HPDE6-E6E7 (cell line): ENCODE measurements around the gene ZFYVE26.

Source experiments
- DNase-seq: peaks from one replicate; pipeline ENCODE4 v3.0.0; 2011; ENCODE audit warnings: missing footprints; ENCODE audit errors: extremely low spot score

ZFYVE26 gene

DNA sequence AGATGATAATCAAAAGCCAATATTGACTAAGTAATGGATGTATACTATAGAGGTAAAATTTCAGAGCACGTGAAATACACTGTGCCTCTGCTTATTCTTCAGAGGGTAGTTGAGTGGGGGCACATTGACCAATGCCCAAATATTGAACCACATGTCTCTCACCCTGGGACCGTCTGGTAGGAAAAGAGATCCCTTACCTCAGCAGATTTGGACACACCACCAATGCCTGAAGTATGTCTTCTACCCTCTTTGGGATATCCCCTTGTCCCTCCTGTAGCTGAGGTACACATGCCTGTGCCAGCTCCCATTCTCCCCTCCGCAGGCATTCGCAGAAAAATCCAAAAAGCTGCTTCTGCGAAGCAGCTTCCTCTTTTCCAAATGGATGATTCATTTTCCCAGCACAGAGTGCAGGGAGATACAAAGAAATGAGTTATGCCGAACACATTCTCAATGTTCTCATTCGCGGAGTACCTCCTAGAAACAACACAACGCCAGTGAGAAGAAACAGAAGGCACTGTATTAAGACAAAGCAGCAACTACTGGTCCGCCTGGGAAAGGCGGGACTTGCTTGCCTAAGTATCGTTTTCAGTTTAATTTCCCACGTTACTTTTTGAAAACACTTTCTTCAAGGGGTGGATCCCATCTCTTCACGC is 691 bp downstream of the ZFYVE26 start:
- no peak for DNase-seq

DNA sequence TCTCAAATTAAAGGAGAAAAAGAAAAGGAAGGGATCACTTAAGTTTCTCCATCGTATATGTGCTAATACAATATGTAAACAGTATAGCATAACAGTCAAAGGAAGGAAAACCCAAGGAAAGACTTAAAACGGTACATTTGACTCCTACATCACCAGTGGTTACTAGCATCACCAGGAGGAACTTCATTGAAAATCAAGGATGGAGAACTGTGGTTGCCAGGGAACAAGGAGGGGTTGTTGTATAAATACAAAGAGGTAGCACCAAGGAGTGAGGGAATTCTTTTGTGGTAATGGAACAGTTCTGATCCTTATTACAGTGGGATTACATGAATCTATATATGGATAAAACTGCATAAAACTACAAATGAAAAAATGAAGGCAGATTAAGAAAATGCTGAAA is 1.6 kb downstream of the ZFYVE26 start:
- DNase-seq: no peak

DNA sequence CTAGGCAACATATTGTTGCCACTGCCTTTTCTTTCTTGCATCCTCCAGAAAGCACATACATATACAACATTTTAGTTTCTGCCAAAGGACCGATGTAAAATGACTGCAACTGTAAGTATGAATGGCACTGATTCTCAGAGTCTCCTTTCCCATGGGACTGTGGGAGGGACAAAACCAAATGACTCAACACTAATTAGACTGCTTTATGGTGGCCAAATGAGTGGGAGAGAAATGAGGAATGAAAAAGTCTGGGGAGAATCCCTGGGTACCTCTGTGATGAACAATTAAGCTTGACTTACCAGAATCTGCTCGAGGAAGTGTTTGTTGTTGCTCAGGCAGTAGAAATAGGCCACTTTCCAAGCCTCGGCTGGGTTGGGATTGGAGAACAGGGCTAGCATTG is 10.1 kb downstream of the ZFYVE26 start:
- DNase-seq: no peak

DNA sequence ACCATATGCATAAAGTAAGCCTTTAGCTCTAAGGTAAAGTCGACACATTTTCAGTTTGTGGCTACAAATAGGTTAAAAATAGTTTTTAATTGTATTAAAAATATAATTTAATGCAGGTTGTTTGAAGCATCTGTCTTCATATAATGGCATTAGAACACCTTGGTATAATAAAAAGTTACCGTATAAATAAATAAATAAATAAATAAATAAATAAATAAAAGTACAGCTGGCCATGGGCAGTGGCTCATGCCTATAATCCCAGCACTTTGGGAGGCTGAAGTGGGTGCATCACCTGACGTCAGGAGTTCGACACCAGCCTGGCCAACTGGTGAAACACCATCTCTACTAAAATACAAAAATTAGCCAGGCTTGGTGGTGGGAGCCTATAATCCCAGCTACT is 15.6 kb downstream of the ZFYVE26 start:
- DNase-seq: no peak

DNA sequence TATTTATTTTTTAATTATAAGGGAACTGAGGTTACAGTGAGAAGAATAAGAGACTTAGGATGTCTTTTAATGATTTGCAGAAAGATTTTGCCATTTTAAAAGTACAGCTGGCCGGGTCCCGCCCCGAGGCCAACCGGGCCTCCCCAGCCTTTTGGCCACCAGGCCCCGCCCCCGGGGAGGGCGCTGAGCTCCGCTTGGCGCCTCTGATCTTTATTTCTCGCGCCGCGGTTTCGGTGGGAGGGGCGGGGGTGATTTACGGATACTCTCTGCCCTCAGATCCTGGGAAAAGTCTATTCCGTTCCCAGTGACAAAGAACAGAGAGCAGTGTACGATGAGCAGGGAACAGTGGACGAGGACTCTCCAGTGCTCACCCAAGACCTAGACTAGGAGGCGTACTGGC is 17.7 kb downstream of the ZFYVE26 start:
- no peak for DNase-seq

DNA sequence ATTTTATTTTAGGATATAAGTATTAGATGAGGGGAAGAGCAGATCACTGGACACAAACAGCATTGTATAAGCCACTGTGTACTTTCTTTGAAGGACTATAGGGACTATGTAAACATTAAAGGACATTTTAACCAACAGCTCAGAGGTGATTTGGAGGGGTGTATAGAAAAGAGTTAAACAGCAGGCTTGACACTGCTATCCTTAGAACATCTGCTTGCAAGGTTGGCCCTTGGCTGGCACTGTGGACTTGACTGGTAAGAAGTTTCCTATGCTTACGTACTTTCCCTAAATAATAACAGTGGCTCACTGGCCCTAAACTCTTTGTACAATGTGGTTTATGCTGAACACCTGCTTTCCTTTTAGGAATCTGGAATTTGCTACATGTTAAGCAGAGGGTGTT is 28.7 kb downstream of the ZFYVE26 start:
- DNase-seq: no peak

DNA sequence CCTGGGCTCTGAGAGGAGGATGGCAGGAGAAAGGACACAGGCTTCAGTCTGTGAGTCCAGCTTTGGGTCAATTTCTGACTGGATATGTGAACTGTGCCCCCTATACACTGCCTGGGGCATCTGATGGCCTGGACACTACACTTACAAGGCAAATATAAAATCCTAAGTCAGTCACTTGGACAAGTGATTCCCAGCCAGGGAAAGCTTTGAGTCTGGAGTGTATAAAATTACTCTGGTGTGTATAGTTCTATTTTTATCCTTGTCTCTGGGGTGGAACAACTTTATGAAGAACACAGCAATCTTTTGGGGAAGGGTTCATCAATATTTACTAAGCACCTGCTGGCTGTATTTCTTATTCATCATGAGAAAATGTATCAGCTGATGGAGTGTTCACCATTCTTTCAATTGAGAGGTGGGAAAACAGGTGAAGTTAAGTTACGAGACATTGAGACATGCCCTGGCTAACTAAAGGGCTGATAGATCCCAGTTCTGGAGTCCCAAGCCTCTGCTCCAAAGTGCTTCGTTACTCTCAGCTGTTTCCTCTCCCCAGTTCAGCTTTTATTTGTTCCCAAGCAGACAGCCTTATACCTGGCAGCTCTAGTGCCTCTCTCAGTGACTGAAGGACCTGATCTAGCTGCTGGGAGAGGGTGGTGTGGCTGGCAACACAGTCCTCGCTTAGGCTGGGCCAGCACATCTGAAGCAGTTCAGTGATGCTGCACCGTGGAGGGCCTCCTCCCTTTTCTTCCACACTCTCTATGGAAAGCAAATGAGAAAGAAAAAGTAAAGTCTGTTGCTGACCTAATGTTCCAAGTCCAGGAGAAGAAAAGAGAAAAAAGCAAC is 30.9 kb downstream of the ZFYVE26 start:
- DNase-seq: no peak

DNA sequence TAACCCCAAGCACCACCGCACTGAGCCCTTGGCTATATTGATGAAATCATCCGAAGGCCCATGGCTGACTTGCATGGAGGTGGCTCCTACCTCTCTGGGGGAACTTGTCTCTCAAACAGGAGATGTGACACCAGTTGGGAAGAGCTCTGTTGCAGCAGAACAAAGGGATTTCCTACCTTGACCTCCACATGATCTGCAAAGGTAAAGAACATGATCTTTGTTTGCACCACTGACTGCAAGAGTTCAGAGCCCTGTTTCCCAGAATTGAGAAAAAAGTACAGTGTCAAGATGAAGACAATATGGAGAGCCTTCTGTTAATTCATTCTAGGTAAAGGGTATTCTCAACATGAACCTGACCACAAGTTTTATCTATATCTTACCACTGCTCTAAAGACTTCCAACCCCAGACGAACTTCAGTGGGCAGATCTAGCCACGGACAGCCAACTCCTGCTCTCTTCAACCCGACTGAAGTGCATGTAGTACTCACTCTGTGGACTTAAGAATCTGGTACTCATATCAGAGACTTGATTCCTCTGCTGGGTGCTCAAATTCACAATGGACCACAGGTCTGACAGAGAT is 32.1 kb downstream of the ZFYVE26 start:
- no peak for DNase-seq

DNA sequence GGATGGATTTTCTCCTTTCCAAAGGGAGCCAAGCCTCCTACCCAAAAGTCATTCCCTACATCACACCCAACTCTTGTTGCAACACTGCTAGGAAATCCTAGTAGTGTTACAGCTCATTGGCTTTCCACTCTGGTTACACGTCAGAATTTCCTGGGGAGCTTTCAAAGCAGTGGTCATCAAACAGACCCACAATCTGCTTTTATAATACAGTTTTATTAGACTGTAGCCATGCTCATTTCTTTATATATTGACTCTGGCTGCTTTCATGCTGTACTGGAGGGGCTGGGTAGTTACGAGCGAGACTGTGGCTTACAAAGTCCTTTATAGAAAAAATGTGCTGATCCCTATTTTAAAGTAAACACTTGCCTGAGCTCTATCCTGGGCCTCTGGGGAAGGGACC is 34.3 kb downstream of the ZFYVE26 start:
- no peak for DNase-seq

DNA sequence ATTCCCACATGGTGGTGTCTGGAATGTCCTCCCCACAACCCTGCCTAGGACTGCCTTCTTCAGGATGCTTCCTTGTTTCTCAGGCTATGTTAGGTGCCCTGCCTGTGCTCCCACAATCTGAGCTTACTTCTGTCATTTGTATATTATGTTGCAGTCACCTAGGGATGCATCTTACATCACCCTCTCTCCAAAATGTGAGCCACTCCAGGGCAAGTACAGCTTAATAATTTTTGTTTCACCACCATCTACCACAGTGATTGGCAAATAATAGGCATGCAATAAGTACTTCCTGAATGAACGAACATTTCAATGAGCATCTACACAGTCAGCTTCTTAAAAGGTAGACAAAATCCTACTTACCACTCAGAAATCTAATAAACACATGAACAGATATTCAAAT is 37.6 kb downstream of the ZFYVE26 start:
- no peak for DNase-seq

DNA sequence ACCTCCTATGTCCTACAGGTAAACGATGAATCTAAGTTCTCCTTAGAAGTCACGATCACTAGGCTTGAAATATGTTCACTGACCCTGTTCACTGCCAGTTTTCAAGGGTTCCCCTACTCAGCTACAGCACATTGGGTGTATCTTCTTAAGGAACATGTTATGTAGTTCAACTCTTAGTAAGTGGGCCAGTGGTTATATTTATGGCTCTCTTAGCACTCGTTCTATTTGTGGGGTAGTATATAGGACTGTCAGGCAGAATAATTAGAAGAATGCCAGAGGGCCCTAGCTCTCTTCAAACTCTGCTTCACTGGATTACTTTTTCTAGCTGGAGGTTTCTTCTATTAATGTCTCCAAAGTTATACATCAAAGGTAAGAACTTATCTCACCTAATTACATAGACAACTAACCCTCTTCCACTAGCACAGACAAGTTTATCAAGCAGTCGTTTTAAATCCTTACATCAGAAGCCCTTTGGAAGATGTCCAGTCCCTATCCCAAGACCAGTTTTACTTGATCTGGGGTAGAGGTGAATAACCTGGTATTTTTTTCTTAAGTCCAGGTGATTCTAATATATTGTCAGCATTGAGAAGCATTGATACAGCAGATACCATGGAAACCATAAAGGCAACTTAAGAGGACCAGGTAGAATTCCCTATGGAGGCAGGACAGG is 39.6 kb downstream of the ZFYVE26 start:
- no peak for DNase-seq

DNA sequence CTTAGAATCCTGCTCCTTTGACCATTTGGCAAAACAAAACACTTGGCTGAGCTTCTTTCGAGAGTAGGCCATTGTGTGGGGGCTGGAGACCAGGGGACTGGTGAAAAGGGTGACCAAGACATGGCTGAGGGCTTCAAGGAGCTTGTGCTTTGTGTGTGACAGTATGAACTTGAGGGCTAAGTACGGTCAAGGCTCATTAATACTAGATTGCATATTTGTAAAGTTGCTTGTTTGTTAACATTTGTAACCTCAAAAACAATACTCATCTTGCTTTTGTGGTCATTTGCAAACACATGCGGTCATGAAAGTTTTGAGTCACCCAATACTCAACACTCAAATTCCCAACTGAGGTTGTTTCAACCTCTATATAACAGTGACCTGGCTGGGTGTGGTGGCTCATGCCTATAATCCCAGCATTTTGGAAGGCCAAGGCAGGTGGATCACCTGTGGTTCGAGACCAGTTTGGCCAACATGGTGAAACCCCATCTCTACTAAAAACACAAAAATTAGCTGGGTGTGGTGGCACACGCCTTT is 42.5 kb downstream of the ZFYVE26 start:
- no peak for DNase-seq

DNA sequence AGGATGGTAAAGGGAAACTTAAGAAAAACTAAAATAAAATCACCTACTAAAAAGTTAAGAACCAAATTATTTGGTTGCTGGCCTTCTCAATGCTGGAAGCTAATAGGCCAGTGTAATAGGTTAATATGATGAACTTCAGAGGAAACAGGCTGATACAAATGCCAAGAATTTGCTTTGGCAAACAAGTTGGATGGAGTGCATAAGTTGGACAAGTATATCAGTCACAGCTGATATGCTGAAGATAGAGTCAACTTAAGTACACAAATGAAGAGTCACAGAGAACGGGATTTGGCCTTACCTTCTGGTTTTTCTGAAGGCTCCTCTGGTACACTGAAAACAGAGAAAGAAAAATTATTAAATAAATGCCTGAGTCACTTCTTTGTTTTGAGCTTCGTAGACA is 48.2 kb downstream of the ZFYVE26 start:
- DNase-seq: no peak

DNA sequence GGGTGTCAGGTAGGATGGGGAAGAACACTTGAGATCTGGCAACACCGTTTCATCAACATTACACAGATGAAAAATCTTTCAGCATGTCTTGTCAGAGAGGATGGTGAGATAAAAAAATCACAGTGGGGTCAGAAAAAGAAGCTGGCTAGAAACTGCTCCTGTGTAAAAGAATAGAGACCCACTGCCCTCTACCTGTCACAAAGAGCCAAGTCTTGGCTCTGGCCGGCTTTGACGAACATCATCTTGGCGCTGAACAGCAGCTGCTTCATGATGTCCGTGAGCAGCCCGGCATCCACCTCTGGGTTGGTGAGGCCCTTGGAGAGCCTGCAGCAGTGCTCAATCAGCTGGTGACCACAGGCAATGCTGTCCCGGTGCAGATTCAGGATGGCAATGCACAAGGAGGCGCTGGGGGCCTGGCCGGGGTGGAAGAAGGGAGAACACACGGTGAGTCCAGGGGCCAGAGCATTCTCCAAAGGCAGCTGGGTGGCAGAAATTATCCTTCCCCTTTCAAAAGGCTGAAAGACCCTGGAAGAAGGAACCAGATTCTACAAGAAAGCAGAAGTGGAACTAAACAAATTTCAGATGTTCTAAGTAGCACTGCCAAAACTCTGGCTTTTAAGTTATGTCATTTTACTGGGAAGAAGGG is 50.2 kb downstream of the ZFYVE26 start:
- DNase-seq: no peak

DNA sequence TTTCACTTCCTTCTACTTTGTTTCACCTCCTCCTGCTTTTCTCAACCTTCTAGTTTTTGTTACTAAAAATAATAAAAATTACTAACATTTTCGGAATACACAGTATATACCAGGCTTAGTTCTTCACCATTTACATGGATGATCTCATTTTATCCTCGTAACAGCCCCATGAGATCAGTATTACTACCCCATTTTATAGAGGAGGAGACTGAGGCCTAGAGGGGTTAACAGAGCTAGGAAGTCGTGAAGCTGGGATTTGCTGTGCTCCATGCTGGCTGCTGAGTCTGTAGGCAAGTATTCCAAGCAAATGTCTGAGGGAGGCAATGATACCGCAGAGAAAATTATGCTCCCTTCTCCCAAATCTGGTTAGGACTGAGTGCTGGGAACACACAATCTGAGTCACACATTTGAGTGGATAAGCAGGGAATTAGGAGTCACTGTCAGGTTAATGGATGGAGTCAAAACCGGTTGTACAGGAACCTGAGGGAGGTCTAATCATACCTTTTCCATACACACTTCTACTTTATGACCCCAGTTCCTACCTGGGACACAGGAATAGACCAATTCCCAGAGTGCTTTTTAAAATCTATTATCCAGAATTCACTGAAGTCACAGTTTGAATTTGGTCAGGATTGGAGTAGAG is 51.1 kb downstream of the ZFYVE26 start:
- DNase-seq: peak; percentile 39

DNA sequence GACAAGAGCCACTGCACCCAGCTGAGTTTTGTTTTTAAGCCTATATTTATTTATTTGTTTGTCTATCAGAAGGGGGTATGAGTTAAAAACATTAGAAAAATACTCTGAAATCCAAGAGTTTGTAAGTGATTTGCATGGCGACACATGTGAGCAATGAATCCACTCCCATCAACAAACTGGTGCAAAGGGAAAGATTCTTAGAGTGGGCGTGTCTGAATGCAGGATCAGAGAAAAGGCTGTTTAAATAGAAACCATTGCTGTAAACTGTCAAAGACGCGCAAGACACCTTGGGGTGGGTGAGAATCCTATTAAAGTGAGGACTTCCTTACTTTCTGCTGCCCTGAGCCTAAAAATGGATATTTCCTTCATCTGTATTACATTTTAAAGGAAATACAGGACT is 51.9 kb downstream of the ZFYVE26 start:
- DNase-seq: no peak

DNA sequence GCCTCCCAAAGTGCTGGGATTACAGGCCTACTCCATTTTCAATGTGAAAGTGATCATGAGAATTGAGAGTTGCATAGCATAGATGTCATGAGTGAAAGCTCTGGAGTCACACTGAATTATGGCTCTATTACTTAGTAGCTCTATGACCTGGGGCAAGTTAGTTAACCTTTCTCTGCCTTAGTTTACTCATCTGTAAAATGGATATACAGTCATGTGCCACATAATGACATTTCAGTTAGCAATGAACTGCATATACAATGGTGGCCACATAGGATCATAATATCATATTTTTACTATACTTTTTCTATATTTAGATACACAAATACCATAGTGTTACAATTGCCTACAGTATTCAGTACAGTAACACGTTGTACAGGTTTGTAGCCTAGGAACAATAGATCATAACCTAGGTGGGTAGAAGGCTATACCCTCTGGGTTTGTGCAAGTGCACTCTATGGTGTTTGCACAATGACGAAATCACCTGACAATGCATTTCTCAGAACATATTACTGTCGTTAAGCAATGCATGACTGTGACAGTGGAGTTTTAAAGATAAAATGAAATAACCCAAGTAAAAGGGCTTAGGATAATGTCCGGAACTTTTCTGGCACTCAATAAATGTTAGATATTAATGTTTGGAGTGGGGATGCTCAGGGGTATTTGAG is 53.1 kb downstream of the ZFYVE26 start:
- no peak for DNase-seq

DNA sequence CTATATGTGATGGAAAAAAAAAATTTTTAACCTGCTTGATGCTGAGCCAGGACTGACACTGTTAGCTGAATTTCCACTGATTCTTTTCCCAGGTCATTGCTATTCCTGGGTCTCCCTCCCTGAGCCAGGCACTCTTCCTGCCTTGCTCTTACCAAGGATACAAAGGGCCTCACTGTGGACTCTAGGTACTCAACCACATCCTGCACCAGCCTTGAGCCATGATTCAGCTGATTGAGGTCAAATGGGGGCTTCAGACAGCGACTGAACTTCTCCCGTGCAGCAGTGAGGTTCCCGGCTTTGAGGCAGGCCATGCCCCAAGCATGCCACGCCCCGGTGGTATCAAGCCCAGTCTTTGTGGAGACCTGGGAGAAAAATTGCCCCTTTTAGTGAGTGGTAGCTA is 54.3 kb downstream of the ZFYVE26 start:
- no peak for DNase-seq

DNA sequence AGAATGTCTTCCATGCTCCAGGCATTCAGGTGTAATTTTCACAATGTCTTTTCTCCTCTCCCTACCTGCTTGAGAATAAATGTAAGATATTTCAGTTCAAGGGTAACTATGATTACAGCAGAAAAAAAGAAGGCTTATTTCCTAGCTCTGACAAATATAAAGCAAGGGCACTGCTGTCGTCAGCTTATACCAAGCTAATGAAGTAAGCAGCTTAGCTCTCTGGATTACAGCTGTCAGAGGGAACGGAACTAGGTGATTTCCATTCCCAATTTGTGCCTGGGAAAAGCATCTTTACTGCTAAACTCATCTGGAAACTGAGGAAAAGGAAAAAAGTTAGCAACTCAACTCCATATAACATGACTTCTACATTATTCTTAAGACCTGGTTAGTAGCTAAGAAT is 56.5 kb downstream of the ZFYVE26 start:
- no peak for DNase-seq

DNA sequence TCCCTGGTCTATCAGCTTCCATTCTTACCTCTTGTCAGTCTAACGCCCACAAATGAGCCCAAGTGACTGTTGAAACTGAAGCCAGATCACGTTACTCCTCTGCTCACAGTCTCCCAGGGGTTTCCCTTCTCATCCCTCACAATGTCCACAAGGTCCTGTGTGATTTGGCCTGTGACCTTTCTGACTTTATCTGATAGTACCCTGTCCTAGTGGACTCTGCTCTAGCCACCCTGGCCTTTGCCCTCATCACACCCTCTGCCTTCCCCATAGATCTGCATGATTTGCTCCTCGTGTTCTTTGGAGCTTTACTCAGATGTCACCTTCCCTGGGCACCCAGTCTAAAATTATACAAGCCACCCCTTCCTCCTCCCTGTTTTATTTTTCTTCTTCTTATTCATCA is 59.2 kb downstream of the ZFYVE26 start:
- DNase-seq: no peak

DNA sequence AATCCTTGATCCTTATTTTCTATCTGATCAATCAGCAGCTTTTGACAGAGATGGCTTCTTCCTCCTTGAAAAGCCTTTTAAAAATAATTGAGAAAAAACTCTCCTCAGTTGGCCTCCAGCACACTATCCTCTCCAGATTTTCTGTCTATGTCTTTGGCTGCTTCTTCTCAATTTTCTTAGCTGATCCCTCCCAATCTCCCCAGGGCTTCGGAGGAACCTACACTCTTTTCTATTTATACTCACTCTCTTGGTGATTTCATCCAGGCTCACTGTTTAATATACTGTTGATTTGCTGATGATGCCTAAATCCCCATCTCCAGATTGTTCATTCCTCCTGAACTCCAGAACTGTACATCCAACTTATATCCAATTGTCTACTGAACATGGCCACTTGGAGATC is 59.9 kb downstream of the ZFYVE26 start:
- DNase-seq: no peak
